Measurements from ENCODE around the gene RBM4B. TPM values are rescaled to one million over a fixed set of nuclear protein-coding genes. Genes with fewer than 3 reads are reported as not detected.

Gene RBM4B
- total RNA-seq, 2 donors from 2014 or later = 14.1 to 16.5 TPM

GRCh38 chr11:66722745-66723651, 45.3 kb upstream of the RBM4B start:
- intact Hi-C loops (cut with DNase I) = no loop called here
- no peak overlapping the region for H3K4me3 ChIP-seq
- H3K27ac ChIP-seq = no peak overlapping the region
- H3K4me1 ChIP-seq = no peaks in the 10 kb centered on the region
- H3K36me3 ChIP-seq = no peaks in the 10 kb centered on the region
- no peaks in the 10 kb centered on the region for H3K9me3 ChIP-seq
- no peak for TF ChIP-seq CTCF (IDR thresholded peaks at IDR 0.05)
- no peak overlapping the region for H3K9ac ChIP-seq (ENCODE audit: low read depth in 2 of 2, low read length in 2 of 2)
- no peak for DNase-seq
- peaks cover 4% of the 10 kb centered on the region for H3K27me3 ChIP-seq

GRCh38 chr11:66721939-66722338, 44.3 kb upstream of the RBM4B start:
- Histone ChIP-seq H3K4me3 (no peak overlapping the region), H3K4me1 (no peaks in the 10 kb centered on the region), H3K27ac (no peak overlapping the region), H3K9ac (ENCODE audit: low read depth in 2 of 2, low read length in 2 of 2) (no peak overlapping the region), H3K36me3 (no peaks in the 10 kb centered on the region), H3K27me3 (peaks cover 4% of the 10 kb centered on the region), H3K9me3 (no peaks in the 10 kb centered on the region)
- DNase-seq = no peak
- intact Hi-C loops (cut with DNase I) = loop anchor here (2.0 kb wide), 1 partner anchor 21 kb away; no protein-coding TSS in a partner anchor
- no peak for TF ChIP-seq CTCF (IDR thresholded peaks at IDR 0.05)

GRCh38 chr11:66720899-66721470, 43.3 kb upstream of the RBM4B start:
- H3K4me3 ChIP-seq = no peak overlapping the region
- H3K4me1 ChIP-seq = no peaks in the 10 kb centered on the region
- no peaks in the 10 kb centered on the region for H3K36me3 ChIP-seq
- no peak for DNase-seq
- H3K27ac ChIP-seq = no peak overlapping the region
- H3K9me3 ChIP-seq = no peaks in the 10 kb centered on the region
- no peak for TF ChIP-seq CTCF (IDR thresholded peaks at IDR 0.05)
- peaks cover 4% of the 10 kb centered on the region for H3K27me3 ChIP-seq
- H3K9ac ChIP-seq (ENCODE audit: low read depth in 2 of 2, low read length in 2 of 2) = no peak overlapping the region
- intact Hi-C loops (cut with DNase I) = loop anchor here (2.0 kb wide), 1 partner anchor 22 kb away; no protein-coding TSS in a partner anchor

- H3K27ac ChIP-seq = no peak overlapping the region
Measured at GRCh38 chr11:66720223-66720898, 42.7 kb upstream of the RBM4B start.

More at GRCh38 chr11:66720223-66720898, 42.7 kb upstream of the RBM4B start:
- intact Hi-C loops (cut with DNase I) = loop anchor here (2.0 kb wide), 1 partner anchor 22 kb away; no protein-coding TSS in a partner anchor
- H3K9ac ChIP-seq (ENCODE audit: low read depth in 2 of 2, low read length in 2 of 2) = no peak overlapping the region
- no peaks in the 10 kb centered on the region for H3K4me1 ChIP-seq
- H3K4me3 ChIP-seq = no peak overlapping the region
- DNase-seq = peak; percentile 73
- H3K36me3 ChIP-seq = no peaks in the 10 kb centered on the region
- peaks cover under 1% of the 10 kb centered on the region for H3K27me3 ChIP-seq
- no peaks in the 10 kb centered on the region for H3K9me3 ChIP-seq
- TF ChIP-seq CTCF (IDR thresholded peaks at IDR 0.05) = no peak
